HG03196 (cell line): ENCODE measurements around the gene ADAT3.

ENCODE experiments used
- ATAC-seq: cut with Tn5 transposase; IDR thresholded peaks from one replicate; pipeline ENCODE4 v1.9.1; 2021; ENCODE audit not compliant: unreplicated experiment

Gene ADAT3

DNA sequence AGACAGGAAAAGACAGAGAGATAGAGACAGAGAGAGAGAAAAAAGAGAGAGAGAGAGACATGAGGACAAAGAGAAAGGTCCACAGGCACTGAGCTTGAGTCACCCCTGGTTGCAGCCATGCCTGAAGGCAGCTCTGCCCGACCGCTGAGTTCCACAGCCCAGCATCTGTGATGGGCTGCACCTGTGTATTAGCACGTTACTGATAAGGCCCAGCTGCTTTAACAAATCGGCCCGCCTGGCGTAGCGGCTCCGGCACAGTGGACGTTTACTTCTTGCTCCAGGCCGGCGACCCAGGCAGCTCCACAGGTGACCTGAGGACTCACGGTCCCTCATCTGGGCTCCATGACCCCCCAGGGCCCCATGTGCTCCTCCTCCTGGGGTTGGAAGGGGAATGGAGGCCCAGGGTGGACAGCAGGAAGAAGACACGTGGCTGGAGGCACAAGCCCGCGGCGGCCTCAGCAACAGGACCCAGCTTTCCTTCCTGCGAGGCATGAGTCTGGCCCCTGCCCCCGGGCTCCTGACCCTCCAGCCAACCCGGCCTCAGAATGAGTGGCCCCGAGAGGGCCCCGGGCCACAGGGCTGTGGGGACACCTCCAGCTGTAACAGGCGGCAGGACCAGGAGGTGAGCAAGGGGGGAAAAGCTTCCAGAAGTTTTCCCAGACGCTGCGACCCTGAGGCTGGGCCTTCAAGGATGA is 31.9 kb downstream of the ADAT3 start:
- ATAC-seq: no peak

DNA sequence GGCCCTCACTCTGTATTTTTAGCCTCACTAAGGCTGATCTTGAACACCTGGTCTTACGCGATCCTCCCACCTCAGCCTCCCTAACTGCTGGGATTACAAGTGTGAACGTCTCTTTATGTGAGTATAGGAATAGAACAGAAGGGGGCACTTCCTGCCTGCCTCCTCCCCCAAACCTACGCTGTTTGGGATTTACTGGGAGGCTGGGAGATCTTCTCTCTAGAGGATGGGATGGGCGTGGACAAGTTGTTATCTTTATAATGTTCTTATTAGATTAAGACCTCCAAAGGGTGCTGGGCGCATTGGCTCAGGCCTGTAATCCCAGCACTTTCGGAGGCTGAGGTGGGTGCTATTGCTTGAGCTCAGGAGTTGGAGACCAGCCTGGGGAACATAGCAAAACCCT is 32.9 kb downstream of the ADAT3 start:
- ATAC-seq: no peak

DNA sequence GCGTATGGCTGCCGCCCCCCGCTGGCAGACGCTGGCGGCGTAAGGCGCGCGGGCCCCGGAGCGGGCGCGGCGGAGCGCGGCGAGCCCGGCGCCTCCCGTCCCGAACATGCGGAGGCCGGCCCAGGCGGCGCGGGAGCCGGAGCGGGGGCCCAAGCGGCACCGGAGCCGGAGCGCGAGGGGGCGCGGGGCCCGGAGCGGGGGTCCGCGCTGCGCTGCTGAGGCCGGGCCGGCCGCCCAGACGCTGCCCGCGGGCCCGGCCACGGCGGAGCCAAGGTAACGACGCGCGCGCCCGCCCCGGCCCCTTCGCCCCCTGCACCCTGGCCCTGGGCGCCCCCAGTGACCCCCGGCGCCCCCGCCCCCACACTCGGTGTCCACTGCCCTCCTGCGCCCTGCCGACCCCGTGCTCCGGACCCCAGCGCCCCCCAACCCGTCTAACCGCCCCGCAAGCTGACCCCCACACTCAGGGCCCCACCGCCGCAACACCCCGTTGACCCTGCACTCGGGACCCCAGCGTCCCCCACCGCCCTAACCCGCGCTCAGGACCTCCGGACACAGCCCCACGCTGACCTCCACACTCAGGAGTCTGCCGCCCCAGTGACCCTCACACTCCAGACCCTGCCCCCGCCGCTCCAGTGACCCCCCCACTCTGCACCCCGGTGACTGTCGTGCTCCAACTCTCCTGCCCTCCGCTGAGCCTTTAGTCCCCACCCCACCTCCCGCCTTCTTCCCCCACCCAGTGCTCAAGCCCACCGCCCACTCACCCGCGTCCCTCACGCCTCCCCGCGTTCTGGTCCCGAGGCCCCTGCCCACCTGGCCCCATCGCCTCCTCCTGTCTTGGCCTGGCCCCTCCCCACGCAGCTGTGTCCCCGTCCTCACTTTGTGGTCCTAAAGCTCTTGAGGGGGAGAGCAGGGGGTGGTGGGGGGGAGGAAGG is 36.2 kb downstream of the ADAT3 start, which contains the start of gene CSNK1G2:
TSS of gene CSNK1G2 (plus strand) at position 27 of the 932 bp plus-strand sequence. CDS start 28,601 bp downstream, outside the sequence.
- peak; percentile 44 for ATAC-seq

DNA sequence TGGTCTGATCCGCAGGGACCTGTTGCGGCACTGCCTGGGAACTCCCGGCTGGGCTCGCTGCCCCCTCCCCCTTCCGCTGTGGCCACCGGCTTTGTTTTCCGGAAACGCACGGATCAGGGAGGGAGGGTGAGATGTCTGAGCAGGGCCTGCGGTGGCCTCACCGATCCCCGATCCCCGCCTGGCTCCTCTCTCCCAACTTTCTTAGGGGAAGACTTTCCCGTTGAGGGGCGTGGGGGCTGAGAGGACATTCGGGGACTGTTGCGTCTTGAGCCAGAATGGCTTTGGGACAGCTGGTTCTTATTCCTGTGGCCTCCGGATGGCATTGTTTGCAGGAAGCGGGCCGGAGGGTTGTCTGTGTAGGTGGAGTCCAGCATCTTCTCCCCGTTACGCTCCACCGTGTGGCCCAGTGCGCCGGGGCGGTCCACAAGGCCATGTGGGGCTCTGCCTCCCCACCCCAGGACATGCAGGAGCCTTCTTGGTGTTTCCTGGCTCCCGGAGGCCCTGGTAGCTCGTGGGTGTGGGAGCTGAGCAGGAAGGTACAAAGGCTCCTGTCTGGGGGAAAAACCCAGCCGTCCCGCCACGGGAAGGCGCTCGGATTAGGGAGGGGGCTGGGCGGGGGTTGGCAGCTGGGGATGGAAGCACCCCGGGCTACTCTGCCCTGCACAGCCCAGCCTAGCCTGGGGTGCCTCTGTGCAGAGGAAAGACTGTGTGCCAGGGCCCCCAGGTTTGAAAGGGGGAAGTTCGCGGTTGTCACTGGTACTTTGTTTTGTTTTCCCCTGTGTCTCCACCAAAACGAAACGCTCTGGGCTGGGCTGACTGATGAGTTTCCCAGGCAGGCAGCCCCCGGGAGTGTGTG is 37.1 kb downstream of the ADAT3 start:
- no peak for ATAC-seq

DNA sequence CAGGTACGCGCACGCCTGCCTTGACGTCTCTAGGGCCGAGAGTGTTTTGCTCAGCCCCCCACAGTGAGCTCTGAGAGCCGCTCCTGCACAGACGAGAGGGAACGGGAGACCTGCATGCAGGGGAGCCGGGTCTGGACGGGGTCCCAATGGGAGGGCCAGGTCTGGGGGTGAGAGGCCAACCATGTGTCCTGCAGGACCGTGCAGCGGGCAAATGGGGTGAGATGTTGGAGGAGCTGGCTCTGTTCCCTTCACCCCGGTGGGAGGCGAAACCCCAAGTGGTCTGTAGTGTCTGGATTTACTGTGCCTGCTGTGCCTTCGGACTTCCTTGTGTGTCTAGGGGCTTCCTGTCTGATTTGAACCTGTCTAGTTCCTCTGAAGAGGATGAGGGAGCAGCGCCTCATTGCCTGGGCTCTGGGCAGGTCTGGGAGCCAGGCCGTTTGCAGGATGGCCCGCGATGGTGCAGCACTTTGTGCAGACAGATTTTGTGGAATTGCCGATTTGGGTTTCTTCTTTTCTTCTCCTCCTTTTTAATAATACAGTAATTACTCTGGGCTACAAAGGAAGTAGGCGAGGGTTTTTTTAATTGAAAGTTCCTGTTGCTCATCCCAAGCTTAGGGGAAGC is 37.8 kb downstream of the ADAT3 start:
- no peak for ATAC-seq

DNA sequence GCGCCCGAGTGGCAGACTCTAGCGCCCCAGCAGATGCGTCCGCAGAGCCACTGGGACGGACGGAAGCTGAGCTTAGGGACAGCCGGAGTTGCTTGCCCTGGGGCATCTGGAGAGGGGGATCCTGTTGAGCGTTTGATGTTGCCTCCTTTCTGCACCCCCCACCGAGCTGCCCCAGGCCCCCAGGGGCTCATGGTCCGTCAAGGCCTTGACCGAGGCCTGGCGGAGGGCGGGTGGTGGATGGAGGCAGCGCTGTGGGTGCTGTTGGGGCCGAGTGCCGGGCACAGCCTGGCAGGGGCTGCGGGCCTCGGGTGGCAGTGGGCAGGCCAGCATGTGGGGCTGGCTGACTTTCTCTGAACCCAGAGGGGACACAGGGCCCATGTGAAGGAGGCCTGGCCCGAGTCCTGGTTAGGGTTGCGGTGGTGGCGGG is 38.5 kb downstream of the ADAT3 start:
- ATAC-seq: no peak

DNA sequence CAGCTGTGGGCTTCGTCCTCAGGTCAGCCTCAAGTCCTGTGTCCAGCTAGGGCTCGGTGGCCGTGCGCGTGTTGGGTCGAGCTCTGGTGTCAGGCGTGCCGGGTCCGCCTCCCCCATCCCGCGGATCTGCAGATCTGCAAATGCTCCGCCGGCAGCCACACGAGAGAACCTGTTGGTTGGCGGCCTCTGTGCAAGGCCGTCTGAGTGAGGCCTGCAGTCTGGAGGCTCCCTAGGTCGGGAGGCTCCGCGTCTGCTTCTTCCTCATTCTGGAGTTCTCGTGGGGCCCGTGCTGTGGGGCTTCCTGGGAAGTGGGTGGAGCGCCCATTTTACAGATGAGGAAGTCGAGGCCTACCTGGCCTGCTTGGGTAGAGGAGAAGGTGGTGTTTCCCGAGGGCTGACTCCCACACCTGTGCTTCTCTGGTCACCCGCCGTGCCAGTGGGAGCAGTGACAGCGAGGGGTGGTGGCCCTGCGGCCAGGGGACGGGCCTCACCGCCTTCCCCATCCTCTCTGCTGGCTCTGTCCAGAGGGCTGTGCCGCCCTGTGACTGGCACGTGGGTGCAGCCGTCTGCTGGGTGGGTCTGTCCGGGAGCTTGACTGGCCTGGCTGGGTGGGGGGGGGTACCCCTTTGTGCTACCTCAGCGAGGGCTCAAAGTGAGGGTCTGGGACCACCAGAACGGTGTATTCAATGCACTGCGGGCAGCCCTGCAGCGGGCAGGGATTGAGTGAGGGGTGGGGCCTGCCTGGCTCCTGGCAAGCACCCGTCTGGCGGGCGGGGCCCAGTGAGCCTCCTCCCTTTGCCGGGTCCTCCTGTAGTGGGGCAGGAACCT is 39.1 kb downstream of the ADAT3 start:
- ATAC-seq: no peak

DNA sequence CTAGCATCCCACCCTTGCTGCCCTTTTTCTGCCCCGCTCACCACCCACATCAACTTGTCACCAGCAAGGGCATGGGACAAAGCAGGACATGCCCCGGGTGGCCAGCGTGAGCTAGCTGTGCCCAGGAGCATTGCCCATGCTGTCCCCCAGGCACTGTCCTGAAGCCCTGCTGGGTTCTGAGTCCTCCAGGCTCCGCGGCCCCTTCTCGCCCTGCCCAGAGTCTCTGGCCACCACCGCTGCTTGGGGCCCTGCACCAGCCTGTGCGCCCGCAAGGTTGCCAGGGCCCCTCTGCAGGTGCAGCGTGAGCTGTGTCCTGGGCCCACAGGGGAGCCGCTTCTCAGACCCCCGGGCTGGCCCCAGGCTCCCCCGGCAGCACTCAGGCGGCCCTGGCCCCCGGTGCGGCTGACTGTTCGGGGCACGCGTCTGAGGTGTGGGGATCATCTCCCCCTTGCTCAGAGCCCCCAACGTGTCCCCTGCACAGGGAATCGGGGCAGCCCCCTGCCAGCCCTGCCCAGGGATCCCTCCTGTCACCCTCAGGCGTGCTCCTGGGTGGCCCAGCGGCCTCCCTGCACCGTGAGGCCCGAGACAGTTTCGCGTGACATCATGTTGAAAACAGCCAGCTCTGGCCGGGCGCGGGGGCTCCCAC is 39.8 kb downstream of the ADAT3 start:
- no peak for ATAC-seq

DNA sequence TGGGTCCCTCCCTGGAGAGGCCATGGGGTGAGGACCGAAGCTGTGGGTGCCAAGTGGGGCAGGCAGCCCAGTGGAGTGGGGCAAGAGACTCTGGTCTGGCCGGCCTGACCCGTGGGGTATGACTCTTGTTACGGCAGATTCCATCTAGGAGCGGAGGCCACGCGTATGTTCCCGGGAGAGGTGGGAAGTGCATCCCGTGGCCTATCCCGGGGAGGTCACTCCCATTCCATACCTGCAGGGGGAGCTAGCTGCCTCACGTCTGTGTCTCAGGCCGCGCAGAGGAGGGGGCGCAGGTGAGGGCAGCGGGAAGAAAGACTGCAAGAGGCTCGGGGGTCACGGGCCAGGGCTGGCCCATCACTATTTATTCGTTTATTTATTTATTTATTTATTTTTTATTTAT is 40.7 kb downstream of the ADAT3 start:
- ATAC-seq: no peak

DNA sequence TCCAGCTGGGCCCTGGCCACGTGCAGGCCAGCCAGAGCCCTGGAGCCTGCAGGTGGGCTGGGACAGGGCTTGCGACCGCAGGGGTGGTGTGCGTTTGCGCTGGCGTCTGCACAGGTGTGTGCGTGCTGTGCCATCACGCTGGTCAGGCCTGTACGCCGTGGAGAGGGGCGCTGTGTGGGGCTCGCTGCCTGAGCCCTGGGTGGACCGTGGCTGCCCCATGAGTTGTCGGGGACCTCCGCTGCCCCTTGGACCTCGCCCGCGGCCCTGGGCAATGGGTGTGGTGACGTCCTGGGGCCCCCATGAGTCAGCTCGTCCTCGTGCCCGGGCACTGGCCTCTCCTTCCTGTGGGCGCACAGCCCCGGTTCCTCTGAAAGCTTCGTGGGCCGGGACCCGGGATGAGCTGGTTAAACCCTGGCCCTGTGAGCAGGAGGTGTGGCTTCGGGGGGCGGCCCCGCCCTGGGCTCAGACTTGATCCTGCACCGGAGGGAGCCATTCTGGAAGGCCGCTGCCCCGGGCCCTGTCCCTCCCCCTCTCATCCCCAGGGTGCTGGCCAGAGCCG is 42.5 kb downstream of the ADAT3 start:
- ATAC-seq: no peak

DNA sequence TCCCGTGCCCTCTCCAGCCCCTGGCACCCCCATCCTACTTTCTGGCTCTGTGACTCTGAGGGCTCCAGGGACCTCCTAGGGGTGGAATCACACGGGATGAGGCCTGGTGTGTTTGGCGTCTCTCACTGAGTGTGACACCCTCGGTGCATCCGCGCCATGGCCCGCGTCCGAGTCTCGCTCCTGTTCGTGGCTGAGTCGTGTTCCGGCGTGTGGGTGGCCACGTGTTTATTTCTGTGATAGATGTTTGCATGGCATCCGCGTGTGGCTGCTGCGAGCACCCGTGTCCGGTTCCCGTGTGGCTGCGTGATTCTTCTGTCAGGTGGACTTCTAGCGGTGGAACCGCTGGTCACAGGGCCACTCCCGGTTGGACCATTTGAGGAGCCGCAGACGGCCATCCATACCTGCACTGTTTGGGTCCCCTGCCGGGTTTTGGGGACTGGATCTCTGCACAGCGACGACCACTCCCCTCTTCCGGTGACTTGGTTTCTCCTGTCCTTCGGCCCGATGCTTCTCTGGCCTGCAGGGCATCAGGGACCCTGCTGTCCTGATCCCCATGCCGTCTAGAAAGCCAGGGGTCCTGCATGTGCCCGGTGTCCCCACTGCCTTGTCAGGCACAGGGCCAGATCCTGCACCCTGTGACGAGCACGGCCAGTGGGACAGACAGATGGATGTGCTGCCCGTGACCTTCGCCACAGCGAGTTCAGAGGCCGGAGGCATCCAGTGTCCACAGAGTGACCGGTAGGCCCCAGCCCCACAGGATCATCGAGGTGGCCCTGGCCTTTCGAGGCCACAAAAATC is 44.3 kb downstream of the ADAT3 start:
- ATAC-seq: no peak

DNA sequence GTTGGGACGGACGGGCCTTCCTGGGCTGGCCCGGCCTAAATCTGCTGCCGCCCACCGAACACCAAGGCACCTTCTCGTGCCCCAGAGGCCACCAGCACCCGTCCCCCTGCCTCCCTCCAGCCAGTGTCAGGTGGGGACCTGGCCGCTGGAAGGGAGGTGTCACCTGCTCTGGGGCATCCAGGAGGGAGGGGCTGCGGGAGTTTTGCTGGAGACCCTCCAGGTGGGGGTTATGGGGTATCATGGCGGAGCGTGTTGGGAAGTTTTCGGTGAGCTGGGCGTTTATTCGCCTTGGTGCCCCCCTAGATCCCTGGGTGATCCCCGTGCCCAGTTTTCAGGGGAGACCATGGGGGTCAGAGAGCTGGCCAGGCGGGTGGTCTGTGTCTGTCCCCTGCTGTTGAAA is 45.4 kb downstream of the ADAT3 start:
- ATAC-seq: no peak

DNA sequence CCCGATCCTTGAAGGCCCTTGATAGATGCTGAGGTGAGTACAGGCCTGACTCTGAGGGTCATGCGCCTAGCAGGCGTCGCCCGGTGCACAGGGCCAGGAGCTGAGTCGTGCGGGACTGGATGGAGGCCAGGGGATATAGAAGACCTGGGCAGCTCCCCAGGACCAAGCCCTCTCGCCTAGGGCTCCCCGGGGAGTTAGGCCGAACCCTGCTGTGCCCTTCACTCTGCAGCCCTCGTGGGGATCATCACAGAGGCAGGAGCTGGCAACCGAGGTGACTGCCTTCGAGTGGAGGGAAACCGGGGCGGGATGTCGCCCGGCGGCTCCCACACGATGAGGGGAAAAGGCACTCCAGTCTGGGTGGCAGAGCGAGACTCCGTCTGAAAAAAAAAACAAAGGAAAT is 47.4 kb downstream of the ADAT3 start:
- ATAC-seq: no peak

DNA sequence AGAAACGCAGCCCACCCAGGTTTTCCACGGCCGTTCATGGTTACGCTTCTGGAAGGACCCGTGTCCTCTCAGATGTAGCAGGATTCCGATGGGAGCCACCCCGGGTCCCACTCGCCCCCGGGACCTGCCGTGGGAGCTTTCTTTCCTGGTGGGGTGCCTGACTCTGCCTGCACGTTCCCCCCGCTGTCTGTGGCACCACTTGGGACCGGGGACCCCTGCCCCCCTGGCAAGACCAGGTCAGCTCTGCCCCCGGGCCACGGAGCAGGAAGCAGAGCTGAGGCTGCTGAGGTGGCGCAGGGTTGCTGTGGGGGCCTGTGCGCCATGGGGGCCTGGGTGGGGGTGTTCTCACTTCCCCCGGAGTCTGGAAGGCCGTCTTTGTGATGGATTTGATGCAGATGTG is 47.8 kb downstream of the ADAT3 start:
- ATAC-seq: no peak

DNA sequence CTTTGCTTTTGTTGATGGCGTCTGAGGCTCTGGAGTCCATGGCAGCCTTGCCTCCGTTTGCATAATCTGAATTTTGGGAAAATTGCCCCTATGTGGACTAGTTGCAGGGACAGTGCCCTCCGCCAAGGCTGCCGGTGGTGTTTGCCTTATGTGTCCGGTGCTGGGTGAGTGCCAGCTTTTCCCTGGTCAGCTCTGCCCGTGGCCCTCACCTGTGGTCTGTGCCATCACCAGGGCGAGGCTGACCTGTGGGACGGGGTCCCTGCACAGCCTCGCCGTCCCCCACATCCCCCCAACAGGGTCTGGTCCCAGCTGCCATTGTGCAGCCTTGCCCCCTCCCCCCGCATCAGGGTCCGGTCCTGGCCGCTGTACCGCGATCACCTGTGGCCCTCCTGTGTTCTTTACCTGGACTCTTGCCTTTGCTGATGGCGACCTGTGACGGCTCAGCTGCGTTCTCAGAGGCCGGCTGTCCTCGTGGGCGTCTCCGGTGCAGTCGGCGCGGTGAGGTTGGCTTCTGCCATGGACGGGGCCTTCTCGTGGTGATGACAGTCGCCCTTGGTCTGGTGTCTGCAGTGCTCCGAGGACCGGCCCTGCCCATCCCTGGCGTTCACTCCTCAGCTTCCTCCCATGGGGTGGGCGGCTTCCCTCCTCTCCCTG is 48.4 kb downstream of the ADAT3 start:
- ATAC-seq: no peak

DNA sequence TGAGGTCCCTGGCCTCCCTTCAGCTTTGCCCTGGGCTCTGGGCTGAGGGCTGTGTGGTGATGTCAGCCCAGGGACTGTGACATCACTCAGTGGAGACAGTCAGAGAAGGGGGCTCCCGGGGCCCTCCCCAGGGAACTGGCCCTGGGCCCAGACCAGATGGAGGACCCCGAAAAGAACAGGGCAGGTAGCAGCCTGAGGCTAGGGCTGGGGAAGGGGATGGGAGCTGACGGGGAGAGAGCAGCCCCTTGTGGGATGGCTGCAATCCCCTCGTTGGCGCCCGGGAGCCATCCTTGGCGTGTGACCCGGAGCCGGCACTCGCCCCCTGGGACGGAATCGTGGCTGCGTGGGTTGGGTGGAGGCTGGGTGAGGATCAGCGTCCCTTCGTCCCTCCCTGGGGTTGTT is 49.3 kb downstream of the ADAT3 start:
- ATAC-seq: no peak

DNA sequence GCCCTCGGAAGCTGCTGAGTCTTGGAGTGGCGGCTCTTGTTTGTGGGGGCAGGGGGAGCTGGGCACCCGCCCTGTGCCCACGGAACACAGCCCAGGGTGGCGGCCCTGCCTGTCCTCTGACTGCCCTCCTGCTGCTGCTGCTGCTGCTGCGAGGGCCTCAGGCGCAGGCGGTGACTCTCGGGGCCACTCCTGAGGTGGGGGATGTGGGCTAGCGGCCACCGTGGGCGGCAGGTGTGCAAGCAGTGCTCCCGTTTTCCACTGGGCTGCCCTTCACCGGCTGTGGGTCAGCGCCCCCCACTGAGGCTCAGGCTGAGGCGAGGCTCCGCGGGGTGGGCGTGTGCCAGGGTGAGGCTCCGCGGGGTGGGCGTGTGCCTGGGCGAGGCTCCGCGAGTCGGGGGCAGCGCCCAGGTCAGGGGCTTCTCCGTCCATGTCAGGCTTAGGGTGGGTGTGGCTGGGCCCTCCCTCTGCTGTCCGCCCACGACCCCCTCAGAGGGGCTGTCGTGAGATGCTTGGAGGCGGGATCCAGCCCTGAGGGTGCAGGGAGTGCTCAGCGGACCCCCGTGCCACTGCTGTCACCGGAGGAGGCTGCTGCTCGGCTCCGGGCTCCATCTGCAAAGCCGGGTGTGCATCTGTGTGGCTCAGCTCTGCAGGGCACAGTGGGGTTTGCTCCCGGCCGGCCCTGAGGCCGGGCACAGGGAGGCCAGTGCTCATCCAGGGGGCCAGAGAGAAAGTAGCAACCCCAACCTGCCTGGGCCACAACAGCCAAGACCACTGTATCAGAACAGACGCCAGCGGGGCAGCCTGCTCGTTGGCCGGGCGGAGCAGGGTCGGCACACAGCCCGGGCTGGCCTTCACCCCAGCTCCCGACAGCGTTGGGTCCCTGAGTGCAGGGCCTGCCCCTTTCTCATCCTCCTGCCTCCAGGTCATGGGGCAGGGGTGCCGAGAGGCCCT is 50.2 kb downstream of the ADAT3 start:
- no peak for ATAC-seq
